Cardiac muscle cell (in vitro differentiated cells and primary cell): ENCODE data around the gene ODC1. TPM values are rescaled to one million over a fixed set of nuclear protein-coding genes. Genes with fewer than 3 reads are reported as not detected.

Experiments used
- DNase-seq, 2 donors: peaks; one replicate each; pipeline versions ENCODE4 v3.0.0 to v3.0.0-alpha.2; 2010 to 2017; ENCODE audit warnings: low read depth in 1 of 2, low spot score in 1 of 2
- H3K27ac ChIP-seq: fragments of 200-600 bp; sonication (generic); 2 replicates; pipeline ENCODE4 v1.5.1; 2016
- H3K27me3 ChIP-seq: fragments of 200-600 bp; sonication (generic); 2 replicates; pipeline ENCODE4 v1.6.0; 2016; ENCODE audit warnings: control low read depth
- H3K36me3 ChIP-seq: fragments of 200-600 bp; sonication (generic); 2 replicates; pipeline ENCODE4 v1.5.1; 2016; ENCODE audit warnings: control low read depth
- H3K4me1 ChIP-seq: fragments of 200-600 bp; sonication (generic); 2 replicates; pipeline ENCODE4 v1.8.1; 2017; ENCODE audit warnings: low read depth, mild to moderate bottlenecking, mixed run types
- H3K4me3 ChIP-seq: fragments of 200-600 bp; sonication (generic); 2 replicates; pipeline ENCODE4 v1.5.1; 2016; ENCODE audit warnings: mild to moderate bottlenecking
- H3K9me3 ChIP-seq: fragments of 200-600 bp; sonication (generic); 2 replicates; pipeline ENCODE4 v1.5.1; 2017; ENCODE audit warnings: low read depth, mild to moderate bottlenecking, control low read depth
- polyA plus RNA-seq: library from polyadenylated mRNA; unstranded; fragments of >200 nt; fragmentation: Nextera tagmentation; extraction: Ambion mirVana; gene quantifications from 2 replicates; pipeline ENCODE4 v1.2.1, GENCODE V29; 2016
- total RNA-seq: library from RNA; depleted of rRNA; stranded (reverse); fragments of >200 nt; gene quantifications from 2 replicates; pipeline ENCODE4 v1.2.3, GENCODE V29; 2016
- TF ChIP-seq, protein P1 (sequence below): IDR thresholded peaks from 2 replicates; pipeline ENCODE4 v1.5.1; 2012; ENCODE audit warnings: low read depth, mild to moderate bottlenecking, low read length

Gene ODC1
- total and polyA plus RNA-seq, 2 experiments from 2014 or later, result 117 to 129 TPM

DNA sequence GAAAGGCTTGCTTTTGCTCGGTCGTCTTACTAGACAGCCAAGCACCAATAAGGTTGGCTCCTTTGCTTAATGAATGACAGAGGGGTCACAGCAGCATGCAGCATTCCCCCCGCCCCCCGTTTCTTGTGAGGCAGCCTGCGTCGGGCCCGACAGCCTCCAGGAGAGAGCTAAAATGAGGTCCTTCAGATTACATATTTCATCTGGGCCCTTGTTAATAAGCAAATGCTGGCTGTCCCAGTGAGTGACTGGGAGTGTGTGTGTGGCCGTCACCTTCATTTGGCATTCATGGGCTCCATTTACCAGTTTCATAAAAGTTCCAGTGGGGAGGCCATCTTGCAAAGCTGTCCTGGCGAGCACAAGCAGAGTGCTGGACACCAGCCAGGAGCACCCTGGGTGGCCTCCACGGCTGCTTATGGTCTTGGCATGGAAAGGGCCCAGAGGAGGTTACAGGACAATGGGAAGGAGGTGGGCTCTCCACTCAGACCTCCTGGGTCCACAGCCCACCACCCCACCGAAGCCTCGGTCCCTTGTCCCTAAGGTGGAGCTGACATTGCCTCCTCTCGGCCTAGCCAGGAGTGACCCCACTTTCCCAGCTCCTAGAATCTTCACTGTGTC, 37.2 kb downstream of the ODC1 start:
- Histone ChIP-seq H3K9me3 (no peaks in the 10 kb centered on the region), H3K27ac (no peak overlapping the region), H3K27me3 (no peaks in the 10 kb centered on the region), H3K36me3 (no peaks in the 10 kb centered on the region), H3K4me3 (no peak overlapping the region), H3K4me1 (peaks cover 2% of the 10 kb centered on the region)
- TF ChIP-seq, protein P1, sequence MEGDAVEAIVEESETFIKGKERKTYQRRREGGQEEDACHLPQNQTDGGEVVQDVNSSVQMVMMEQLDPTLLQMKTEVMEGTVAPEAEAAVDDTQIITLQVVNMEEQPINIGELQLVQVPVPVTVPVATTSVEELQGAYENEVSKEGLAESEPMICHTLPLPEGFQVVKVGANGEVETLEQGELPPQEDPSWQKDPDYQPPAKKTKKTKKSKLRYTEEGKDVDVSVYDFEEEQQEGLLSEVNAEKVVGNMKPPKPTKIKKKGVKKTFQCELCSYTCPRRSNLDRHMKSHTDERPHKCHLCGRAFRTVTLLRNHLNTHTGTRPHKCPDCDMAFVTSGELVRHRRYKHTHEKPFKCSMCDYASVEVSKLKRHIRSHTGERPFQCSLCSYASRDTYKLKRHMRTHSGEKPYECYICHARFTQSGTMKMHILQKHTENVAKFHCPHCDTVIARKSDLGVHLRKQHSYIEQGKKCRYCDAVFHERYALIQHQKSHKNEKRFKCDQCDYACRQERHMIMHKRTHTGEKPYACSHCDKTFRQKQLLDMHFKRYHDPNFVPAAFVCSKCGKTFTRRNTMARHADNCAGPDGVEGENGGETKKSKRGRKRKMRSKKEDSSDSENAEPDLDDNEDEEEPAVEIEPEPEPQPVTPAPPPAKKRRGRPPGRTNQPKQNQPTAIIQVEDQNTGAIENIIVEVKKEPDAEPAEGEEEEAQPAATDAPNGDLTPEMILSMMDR, result no peak
- DNase-seq, result peak in 1 of 2 donors; percentile 45

- no peak for DNase-seq
- Histone ChIP-seq H3K27ac (no peak overlapping the region), H3K36me3 (no peaks in the 10 kb centered on the region), H3K27me3 (no peaks in the 10 kb centered on the region), H3K4me1 (peaks cover 2% of the 10 kb centered on the region), H3K9me3 (no peaks in the 10 kb centered on the region), H3K4me3 (no peak overlapping the region)
- TF ChIP-seq, protein P1, result no peak
Observed at GRCh38 chr2:10410001-10410822, 37.9 kb downstream of the ODC1 start.

- TF ChIP-seq, protein P1, result peak; percentile 97
- Histone ChIP-seq H3K27ac (no peak overlapping the region), H3K9me3 (no peaks in the 10 kb centered on the region), H3K36me3 (no peaks in the 10 kb centered on the region), H3K4me1 (peaks cover 2% of the 10 kb centered on the region), H3K27me3 (no peaks in the 10 kb centered on the region), H3K4me3 (no peak overlapping the region)
- DNase-seq, result peak; percentile 79 to 90
Observed at GRCh38 chr2:10408649-10409579, 39.2 kb downstream of the ODC1 start.

DNA sequence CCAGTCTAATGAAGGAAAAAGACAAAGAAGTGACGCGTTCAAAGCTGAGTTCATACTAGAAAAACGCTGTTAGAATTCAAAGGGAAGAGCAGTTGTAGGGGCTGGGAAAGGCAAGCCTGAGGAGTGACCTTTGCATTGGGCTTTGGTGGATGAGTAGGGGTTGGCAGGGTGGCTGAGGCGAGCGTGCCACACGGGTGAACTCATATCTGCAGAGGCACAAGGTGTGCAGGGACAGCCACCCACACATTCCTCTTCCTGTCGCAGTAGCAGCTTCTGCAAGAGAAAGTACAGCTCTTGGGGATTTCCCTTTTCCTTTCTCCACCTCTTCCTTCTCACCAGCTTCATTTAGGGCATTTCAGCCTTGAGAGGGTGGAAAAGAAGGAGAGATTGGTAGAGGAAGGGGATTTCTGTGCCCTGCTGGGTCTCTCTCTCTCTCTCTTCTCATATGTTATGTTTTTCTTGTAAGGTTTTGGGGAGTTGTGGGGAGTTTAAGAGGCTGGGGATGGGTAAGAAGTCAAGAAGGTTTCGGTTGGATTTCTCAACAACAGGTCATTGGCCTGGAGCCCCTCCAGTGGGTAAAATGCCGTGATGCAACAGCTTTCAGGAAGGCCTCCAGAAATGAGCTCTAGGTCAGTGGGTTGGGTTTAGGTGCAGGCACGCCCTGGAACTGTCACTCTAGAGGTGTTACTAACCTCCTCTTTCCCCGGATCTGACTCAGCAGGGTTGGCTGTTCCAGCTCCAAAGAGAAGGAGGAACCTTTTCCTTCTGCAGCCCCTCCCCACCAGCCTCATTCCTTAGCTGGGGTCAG, 40.1 kb downstream of the ODC1 start:
- no peaks in the 10 kb centered on the region for H3K36me3 ChIP-seq
- peaks cover 2% of the 10 kb centered on the region for H3K4me1 ChIP-seq
- H3K27ac ChIP-seq, result no peak overlapping the region
- TF ChIP-seq, protein P1, result no peak
- peak in 1 of 2 donors; percentile 73 for DNase-seq
- H3K4me3 ChIP-seq, result no peak overlapping the region
- no peaks in the 10 kb centered on the region for H3K9me3 ChIP-seq
- no peaks in the 10 kb centered on the region for H3K27me3 ChIP-seq

DNA sequence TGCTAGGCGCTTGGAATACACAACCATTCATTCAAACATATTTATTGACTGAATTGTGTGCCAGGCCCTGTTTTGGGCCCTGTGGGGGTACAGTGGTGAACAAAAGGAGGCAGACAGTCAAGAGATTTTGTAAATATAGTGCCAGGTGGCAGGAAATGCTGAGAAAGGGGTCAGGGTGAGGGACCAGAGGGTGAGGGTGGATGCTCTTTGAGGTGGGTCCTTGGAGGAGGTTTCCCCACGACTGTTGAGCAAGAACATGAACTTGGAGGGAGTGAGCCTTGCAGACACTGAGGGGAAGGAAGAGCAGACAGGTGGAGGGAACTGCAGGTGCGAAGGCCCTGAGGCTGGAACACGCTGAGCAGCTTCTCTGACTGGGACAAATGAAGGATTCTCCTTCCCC, 40.7 kb downstream of the ODC1 start:
- Histone ChIP-seq H3K9me3 (no peaks in the 10 kb centered on the region), H3K4me3 (no peak overlapping the region), H3K36me3 (no peaks in the 10 kb centered on the region), H3K4me1 (peaks cover 2% of the 10 kb centered on the region), H3K27ac (no peak overlapping the region), H3K27me3 (no peaks in the 10 kb centered on the region)
- no peak for DNase-seq
- TF ChIP-seq, protein P1, result no peak
